WTC11 (cell line): ENCODE measurements around the gene TLE5.

Experiments used
- NFYB ChIP-seq: sonication (generic); formaldehyde crosslinking; conservative IDR thresholded peaks from 2 replicates; pipeline ENCODE4 v1.8.0; 2022; ENCODE audit warnings: low read depth, missing genetic modification reagents
- TF ChIP-seq, protein P1 (sequence below): fragments of 200-600 bp; IDR thresholded peaks from 2 replicates; pipeline ENCODE4 v1.8.0; 2022; ENCODE audit warnings: antibody characterized with exemption
- TF ChIP-seq, protein P2 (sequence below): sonication (generic); formaldehyde crosslinking; IDR thresholded peaks from 2 replicates; pipeline ENCODE4 v1.8.1; 2023; ENCODE audit warnings: mild to moderate bottlenecking, missing genetic modification reagents, moderate library complexity

DNA sequence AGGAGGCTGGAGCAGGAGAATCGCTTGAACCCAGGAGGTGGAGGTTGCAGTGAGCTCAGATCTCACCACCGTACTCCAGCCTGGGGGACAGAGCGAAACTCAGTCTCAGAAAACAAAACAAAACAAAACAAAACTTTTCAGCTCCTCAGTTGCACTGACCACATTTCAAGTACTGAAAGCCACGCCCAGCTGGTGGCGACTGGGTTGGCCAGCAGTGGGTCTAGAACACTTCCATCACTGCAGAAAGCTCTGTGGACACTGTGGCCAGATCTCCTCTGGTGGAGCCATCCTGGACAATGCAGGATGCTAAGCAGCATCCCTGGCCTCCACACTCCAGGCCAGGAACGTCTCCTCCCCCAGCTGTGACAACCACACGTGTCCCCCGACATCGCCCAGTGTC, 54.3 kb downstream of the TLE5 start:
- TF ChIP-seq, protein P1, sequence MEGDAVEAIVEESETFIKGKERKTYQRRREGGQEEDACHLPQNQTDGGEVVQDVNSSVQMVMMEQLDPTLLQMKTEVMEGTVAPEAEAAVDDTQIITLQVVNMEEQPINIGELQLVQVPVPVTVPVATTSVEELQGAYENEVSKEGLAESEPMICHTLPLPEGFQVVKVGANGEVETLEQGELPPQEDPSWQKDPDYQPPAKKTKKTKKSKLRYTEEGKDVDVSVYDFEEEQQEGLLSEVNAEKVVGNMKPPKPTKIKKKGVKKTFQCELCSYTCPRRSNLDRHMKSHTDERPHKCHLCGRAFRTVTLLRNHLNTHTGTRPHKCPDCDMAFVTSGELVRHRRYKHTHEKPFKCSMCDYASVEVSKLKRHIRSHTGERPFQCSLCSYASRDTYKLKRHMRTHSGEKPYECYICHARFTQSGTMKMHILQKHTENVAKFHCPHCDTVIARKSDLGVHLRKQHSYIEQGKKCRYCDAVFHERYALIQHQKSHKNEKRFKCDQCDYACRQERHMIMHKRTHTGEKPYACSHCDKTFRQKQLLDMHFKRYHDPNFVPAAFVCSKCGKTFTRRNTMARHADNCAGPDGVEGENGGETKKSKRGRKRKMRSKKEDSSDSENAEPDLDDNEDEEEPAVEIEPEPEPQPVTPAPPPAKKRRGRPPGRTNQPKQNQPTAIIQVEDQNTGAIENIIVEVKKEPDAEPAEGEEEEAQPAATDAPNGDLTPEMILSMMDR = no peak
- TF ChIP-seq, protein P2, sequence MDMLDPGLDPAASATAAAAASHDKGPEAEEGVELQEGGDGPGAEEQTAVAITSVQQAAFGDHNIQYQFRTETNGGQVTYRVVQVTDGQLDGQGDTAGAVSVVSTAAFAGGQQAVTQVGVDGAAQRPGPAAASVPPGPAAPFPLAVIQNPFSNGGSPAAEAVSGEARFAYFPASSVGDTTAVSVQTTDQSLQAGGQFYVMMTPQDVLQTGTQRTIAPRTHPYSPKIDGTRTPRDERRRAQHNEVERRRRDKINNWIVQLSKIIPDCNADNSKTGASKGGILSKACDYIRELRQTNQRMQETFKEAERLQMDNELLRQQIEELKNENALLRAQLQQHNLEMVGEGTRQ (CRISPR knock-in tag) = no peak
- no peak for TF ChIP-seq NFYB (CRISPR knock-in tag)
